ENCODE results near the gene STARD7. TPM values are rescaled to one million over a fixed set of nuclear protein-coding genes. Genes with fewer than 3 reads are reported as not detected.

Gene STARD7
- total RNA-seq, 1 experiment from 2014 or later: 224 TPM

DNA sequence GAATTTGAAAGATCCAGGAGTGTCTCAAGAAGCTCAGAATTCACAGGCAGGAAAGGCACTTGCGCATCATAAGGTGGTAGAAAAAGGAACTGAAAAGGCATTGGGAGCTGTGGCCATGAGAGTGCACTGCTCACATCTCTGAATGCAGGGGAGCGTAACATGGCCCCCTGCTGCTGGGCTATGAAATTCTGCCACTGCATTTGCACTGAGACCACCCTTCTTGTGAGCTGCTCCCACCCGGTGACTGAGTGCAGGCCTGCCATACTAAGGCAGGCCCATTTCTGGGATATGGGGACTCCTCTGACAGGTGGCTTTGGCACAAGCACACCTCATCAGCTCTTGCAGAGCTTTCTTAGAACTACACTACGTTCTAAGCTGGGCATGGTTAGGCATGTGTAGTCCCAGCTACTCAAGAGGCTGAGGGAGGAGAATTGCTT, 25.3 kb upstream of the STARD7 start:
- POLR2A ChIA-PET: no interaction called here
- no peak for TF ChIP-seq CTCF (IDR thresholded peaks at IDR 0.05; ENCODE audit: insufficient read depth in 1 of 2, low read depth in 1 of 2, low read length in 1 of 2, severe bottlenecking in 1 of 2, unreplicated experiment in 1 of 2)
- BruUV-seq (replicated peaks): no TSS peak
- no peaks in the 10 kb centered on the region for H3K27me3 Mint-ChIP-seq (ENCODE audit: insufficient read depth, unreplicated experiment)
- H3K9me3 Mint-ChIP-seq (ENCODE audit: unreplicated experiment): no peaks in the 10 kb centered on the region
- intact Hi-C loops (cut with micrococcal nuclease; ENCODE audit: unreplicated experiment): no loop called here
- Histone ChIP-seq H3K4me1 (no peaks in the 10 kb centered on the region), H3K27me3 (replicated peaks; ENCODE audit: control insufficient read depth, insufficient read depth, low read length) (no peaks in the 10 kb centered on the region), H3K9me3 (no peaks in the 10 kb centered on the region), H3K4me3 (ENCODE audit: low read depth, low read length) (no peak overlapping the region), H3K36me3 (ENCODE audit: control insufficient read depth, insufficient read depth, low read length) (no peaks in the 10 kb centered on the region)
- no peak overlapping the region for H3K27ac Mint-ChIP-seq (ENCODE audit: unreplicated experiment)
- no peaks in the 10 kb centered on the region for H3K4me1 Mint-ChIP-seq (ENCODE audit: low read depth, unreplicated experiment)
- no peak overlapping the region for H3K4me3 Mint-ChIP-seq (ENCODE audit: unreplicated experiment)
- CTCF ChIA-PET: interaction anchor here (0.6 kb wide), 1 partner anchor 71 kb away, joined by 3 read pairs; no protein-coding TSS in a partner anchor
- H3K36me3 Mint-ChIP-seq (ENCODE audit: insufficient read depth, unreplicated experiment): no peaks in the 10 kb centered on the region
- DNase-seq: no peak

DNA sequence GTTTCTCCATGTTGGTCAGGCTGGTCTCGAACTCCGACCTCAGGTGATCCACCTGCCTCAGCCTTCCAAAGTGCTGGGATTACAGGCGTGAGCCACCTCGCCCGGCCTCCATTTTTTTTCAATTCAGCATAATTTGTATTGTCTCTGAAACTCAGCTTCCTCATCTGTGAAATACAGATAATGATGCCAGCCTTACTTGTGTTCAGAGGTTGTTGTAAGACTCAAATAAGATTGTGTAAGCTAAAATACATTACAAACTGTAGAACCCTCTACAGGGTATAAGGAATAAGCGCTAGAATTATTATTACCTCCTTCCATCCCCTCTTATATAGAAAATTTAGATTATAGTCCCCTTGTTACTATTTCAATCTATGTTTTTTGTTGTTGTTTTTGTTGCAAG, 24.8 kb upstream of the STARD7 start:
- Mint-ChIP-seq H3K27me3 (ENCODE audit: insufficient read depth, unreplicated experiment) (no peaks in the 10 kb centered on the region), H3K9me3 (ENCODE audit: unreplicated experiment) (no peaks in the 10 kb centered on the region), H3K4me1 (ENCODE audit: low read depth, unreplicated experiment) (no peaks in the 10 kb centered on the region), H3K27ac (ENCODE audit: unreplicated experiment) (no peak overlapping the region), H3K36me3 (ENCODE audit: insufficient read depth, unreplicated experiment) (no peaks in the 10 kb centered on the region), H3K4me3 (ENCODE audit: unreplicated experiment) (no peak overlapping the region)
- H3K4me1 ChIP-seq: no peaks in the 10 kb centered on the region
- no peaks in the 10 kb centered on the region for H3K36me3 ChIP-seq (ENCODE audit: control insufficient read depth, insufficient read depth, low read length)
- no peaks in the 10 kb centered on the region for H3K9me3 ChIP-seq
- no TSS peak for BruUV-seq (replicated peaks)
- intact Hi-C loops (cut with micrococcal nuclease; ENCODE audit: unreplicated experiment): no loop called here
- DNase-seq: no peak
- no peak overlapping the region for H3K4me3 ChIP-seq (ENCODE audit: low read depth, low read length)
- H3K27me3 ChIP-seq (replicated peaks; ENCODE audit: control insufficient read depth, insufficient read depth, low read length): no peaks in the 10 kb centered on the region
- POLR2A ChIA-PET: no interaction called here
- no peak for TF ChIP-seq CTCF (IDR thresholded peaks at IDR 0.05; ENCODE audit: insufficient read depth in 1 of 2, low read depth in 1 of 2, low read length in 1 of 2, severe bottlenecking in 1 of 2, unreplicated experiment in 1 of 2)
- CTCF ChIA-PET: interaction anchor here (0.6 kb wide), 2 partner anchors 71 to 233 kb away, joined by 3 to 5 read pairs; no protein-coding TSS in a partner anchor

GRCh38 chr2:96231316-96231715, 22.7 kb upstream of the STARD7 start:
- no peaks in the 10 kb centered on the region for H3K27me3 ChIP-seq (replicated peaks; ENCODE audit: control insufficient read depth, insufficient read depth, low read length)
- Mint-ChIP-seq H3K36me3 (ENCODE audit: insufficient read depth, unreplicated experiment) (no peaks in the 10 kb centered on the region), H3K9me3 (ENCODE audit: unreplicated experiment) (no peaks in the 10 kb centered on the region), H3K27ac (ENCODE audit: unreplicated experiment) (no peak overlapping the region), H3K4me3 (ENCODE audit: unreplicated experiment) (no peak overlapping the region), H3K4me1 (ENCODE audit: low read depth, unreplicated experiment) (no peaks in the 10 kb centered on the region), H3K27me3 (ENCODE audit: insufficient read depth, unreplicated experiment) (no peaks in the 10 kb centered on the region)
- no peak overlapping the region for H3K4me3 ChIP-seq (ENCODE audit: low read depth, low read length)
- no peaks in the 10 kb centered on the region for H3K36me3 ChIP-seq (ENCODE audit: control insufficient read depth, insufficient read depth, low read length)
- BruUV-seq (replicated peaks): no TSS peak
- no peak for TF ChIP-seq CTCF (IDR thresholded peaks at IDR 0.05; ENCODE audit: insufficient read depth in 1 of 2, low read depth in 1 of 2, low read length in 1 of 2, severe bottlenecking in 1 of 2, unreplicated experiment in 1 of 2)
- CTCF ChIA-PET: no interaction called here
- H3K4me1 ChIP-seq: no peaks in the 10 kb centered on the region
- intact Hi-C loops (cut with micrococcal nuclease; ENCODE audit: unreplicated experiment): no loop called here
- POLR2A ChIA-PET: no interaction called here
- H3K9me3 ChIP-seq: no peaks in the 10 kb centered on the region
- no peak for DNase-seq
